Measurements from ENCODE around the gene LYSMD1.
"Not testable (repeated sequence)": the region's sequence is repeated elsewhere in the genome, so short reads cannot be mapped to it uniquely, and the experiment has no call there.

The LYSMD1 gene

DNA sequence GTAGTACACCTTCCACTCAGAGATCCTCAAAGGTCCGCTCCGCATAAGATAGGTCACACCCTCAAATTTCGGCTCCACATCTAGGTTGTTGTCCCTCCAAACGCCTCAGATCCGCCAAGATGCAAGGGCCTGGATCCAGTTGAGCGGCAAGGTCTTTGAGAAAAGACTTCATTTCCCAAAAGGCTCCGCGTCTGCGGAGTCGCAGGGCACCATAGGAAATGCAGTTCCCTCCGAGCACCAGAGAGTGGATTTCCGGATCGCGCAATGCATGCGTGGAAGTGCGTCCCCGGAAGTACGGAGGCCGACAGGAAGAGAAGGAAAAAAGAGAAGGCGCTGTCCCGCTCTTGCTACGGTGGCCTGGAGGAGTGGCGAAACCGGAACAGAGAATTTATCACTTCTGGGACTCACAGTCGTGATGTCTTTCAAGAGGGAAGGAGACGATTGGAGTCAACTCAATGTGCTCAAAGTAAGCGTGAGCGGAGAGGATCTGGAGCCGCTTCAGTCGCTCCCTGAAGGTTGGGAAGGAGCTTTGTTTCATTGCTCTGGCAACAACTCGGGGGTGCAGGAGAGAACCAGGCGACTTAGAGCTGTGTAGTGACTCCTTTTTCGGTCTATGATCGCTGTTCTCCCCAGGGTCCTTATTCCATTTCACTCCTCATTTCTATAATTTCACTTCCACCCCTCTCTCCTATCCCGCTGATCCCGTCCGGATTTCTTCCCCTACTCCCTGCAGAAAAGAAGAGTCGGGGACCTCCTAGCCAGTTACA is at the start of gene LYSMD1, which contains the start of gene SCNM1:
TSS of gene LYSMD1 (minus strand) at position 165 of the 767 bp plus-strand sequence. CDS start 644 bp downstream, outside the sequence.
TSS of gene SCNM1 (plus strand) at position 407 of the 767 bp plus-strand sequence. CDS start at position 416, 9 bp downstream.
- DNase-seq: peak; percentile 97

GRCh38 chr1:151213560-151213959 is 47.9 kb upstream of the LYSMD1 start:
- no peak for DNase-seq

DNA sequence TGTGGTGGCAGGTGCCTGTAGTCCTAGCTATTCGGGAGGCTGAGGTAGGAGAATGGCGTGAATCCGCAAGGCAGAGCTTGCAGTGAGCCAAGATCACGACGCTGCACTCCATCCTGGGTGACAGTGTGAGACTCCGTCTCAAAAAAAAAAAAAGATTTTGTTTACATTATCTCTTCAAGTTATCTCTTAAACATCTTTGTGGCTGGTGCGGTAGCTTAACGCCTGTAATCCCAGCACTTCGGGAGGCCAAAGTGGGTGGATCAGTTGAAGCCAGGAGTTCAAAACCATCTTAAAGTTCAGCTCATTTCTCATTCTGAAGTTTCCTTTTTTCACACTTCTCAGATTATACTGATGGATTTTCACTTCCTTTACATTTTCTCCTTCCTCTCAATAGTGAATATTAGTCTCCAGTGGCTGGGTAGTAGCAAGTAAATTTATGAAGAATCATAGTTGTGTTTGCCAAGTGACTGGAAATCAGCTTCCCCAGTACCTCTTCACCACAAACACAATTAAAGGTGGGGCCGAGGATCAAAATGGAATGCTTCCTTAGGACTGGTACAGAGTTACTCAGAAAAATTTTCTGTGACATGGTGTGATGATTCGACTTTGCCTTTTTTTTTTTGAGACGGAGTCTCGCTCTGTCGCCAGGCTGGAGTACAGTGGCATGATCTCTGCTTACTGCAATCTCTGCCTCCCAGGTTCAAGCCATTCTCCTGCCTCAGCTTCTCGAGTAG is 46.4 kb upstream of the LYSMD1 start:
- peak; percentile 25 for DNase-seq

DNA sequence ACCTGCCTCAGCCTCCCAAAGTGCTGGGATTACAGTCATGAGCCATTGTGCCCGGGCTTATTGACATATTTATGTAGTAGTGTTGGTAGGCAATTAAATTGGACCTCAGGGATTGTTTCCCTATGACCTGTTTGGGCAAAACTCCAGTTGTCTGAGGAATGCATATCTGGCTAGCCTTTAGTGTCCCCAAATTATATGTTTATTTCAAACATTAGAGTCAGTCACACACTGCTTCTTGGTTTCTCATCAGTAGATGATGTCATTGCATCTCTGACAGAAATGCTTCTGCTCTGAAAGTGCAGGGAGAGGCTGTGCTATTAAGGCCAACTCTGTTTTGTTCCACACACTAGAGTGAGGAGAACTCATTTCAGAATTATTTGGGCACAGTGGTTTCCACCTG is 45.1 kb upstream of the LYSMD1 start:
- DNase-seq: no peak

- not testable (repeated sequence) for DNase-seq
Observed at GRCh38 chr1:151205381-151205965, 39.8 kb upstream of the LYSMD1 start.

- DNase-seq: peak; percentile 30
Observed at GRCh38 chr1:151199873-151200581, 34.3 kb upstream of the LYSMD1 start.

DNA sequence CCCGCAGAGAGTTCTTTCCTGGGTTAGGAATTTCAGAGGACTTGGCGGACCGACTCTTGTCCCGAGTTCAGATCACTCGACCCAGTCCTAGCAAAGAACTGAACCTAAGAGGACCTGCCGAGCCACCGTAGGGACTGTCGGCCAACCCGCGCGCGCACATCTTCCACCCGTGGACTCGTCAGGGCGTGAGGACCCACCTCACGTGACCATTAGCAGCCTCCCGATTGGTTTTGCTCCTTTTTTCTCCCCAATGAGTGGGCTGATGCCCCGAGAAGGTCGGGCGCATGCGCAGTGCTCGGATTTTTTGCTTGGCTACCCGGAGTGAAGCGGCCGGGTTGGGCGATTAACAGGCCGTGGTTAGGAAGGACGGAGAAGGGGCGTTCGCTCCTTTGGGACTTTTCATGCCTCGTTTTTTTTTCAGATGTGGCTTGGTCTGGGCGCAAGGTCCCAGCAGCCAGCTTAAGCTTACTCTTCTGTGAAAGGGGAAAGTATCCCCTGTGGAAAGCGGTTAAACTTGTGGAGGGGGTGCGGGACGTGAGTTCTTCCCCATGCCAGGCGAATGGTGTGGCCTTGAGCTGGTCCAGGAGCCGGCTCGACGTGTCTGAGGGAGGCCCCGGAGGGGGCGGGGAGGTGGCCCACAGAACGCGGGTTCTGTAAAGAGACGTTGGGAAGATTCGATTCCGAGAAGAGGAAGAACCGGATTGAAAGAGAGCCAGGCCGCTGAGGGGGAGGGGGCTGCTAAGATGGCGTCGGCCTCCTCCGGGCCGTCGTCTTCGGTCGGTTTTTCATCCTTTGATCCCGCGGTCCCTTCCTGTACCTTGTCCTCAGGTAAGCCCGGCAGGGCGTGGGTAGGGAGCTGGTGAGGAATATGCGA is 32.8 kb upstream of the LYSMD1 start, which contains the start of gene PIP5K1A:
TSS of gene PIP5K1A (plus strand) at position 299 of the 874 bp plus-strand sequence. CDS start at position 744, 445 bp downstream.
- peak; percentile 99 for DNase-seq

DNA sequence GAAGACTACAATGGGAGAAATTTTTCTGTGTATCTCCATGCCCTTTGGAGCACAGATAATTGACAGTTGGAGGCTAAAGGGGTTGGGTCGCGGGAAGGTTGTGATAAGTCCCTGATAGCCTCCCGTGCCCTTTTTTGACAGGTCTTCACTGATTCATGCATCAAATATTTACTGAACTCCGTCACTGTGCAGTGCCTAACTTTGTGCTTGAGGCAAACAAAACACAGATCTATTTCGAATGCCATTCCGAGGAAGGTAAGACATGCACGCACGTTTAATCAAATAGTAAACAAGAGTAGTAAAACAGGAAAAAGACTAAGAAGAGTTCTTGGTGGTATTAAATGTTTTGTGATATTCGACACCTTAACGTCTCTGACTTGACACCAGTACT is 32.2 kb upstream of the LYSMD1 start:
- DNase-seq: no peak

DNA sequence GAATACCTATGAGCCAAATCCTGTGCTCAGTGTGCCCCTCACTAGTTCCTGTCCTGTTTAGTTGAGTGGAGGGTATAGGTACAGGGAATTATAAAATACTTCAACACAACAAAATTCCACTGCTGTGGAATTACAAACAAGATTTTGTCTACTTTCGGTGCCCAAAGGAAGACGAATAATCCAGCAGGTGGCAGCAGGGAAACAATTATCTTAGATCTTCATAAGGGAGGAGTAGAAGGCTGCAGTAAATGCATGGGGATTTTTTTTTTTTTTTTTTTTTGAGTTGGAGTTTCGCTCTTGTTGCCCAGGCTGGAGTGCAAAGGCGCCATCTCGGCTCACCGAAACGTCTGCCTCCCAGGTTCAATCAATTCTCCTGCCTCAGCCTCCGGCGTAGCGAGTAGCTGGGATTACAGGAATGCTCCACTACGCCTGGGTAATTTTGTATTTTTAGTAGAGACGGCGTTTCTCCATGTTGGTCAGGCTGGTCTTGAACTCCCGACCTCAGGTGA is 30.6 kb upstream of the LYSMD1 start:
- DNase-seq: peak; percentile 67

GRCh38 chr1:151194894-151195594 is 29.3 kb upstream of the LYSMD1 start:
- DNase-seq: not testable (repeated sequence)

DNA sequence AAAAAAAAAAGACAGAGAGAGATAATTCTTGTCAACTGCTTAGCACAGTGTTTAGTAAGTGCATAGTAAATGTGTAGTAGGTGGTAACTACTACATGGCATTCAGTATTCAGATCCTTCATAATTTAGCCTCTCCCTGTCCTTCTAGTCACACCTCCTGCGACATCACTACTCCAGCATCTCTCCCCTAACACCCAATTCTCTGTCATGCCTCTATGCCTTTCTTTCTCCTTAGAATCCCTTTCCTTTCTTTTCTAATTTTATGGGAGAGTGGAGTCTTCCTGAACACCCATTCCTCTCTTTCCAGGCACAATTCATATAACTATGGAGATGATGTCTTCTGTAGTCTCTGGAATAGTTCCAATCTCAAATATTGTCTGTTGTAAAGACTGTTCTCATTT is 28.2 kb upstream of the LYSMD1 start:
- DNase-seq: no peak

- no peak for DNase-seq
Observed at GRCh38 chr1:151193304-151193703, 27.6 kb upstream of the LYSMD1 start.

DNA sequence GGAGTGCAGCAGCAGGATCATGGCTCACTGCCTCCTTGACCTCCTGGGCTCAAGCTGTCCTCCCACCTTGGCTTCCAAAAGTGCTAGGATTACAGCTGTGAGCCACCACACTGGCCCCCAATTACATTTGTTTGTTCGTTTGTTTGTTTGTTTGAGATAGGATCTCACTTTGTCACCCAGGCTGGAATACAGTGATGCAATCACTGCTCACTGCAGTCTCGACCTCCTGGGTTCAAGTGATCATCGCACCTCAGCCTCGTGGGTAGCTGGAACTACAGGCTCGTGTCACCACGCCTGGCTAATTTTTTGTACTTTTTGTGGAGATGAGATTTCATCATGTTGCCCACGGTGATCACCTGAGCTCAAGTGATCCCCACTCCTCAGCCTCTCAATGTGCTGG is 26.3 kb upstream of the LYSMD1 start:
- no peak for DNase-seq

- peak; percentile 91 for DNase-seq
Observed at GRCh38 chr1:151189637-151190445, 24.1 kb upstream of the LYSMD1 start, which contains the start of gene VPS72. Gene VPS72, minus strand, starts transcription at chr1:151190197. Its CDS starts 76 bp downstream, at chr1:151190121.

- DNase-seq: not testable (repeated sequence)
Observed at GRCh38 chr1:151188667-151189066, 23.0 kb upstream of the LYSMD1 start.

DNA sequence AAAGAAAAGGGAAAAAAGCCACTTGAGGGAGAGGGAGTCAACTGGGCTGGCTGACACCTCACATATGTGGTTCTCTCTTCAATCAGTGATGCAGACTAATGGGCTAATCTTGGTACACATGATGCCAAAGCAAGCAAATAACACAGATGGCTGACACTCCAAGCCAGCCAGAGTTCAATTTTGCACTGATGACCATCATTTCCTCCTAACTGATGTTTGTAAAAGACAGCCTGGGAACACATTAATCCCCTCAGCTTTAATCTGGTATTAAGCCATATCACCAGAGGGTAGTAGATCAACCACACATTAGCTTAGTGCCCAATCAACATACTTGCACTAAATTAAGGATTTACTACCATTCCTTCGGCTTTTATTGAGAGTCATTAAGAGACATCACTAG is 21.5 kb upstream of the LYSMD1 start:
- no peak for DNase-seq

DNA sequence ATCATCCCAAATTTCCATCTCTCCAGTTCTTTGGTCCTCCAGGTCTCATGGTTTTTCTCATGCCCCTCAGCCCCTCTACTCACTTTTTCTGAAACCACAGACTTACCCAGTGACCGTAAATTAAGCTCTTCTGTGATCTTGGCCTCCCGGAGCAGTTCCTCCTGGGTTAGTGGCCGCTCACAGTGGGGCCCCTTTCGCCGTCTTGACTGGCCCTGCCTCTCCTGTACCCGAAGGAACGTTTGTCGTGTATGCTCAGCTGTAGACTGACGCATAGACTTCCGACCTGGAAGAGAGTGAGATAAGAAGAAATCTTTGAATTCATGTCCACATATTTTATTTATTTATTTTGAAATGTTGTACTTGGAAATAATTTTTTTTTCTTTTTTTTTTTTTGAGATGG is 18.5 kb upstream of the LYSMD1 start:
- DNase-seq: no peak

DNA sequence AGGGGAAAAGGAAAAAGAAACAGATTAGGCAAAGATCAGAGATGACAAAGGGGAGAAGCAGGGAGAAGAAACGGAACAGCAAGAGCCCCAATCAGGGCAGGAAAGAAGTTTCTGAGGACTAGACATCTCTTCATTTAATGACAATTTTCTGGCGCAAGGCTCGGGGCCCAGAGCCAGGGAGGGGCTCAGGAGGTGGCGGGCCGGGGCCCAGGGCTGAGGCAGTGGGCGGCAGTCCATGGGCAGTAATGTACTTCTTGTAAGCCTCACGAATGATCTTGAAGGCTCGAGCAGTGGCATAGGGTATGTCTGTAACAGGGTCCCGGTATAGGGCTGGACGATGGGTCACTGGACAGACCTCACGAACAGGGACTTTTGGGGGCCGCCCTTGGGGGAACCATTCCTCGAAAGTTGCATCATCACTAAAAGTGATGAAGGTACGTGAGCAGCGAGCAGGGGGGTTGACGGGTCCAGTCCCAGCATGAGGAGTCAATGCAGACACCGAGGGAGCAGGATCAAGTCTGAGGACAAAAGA is 10.9 kb upstream of the LYSMD1 start:
- no peak for DNase-seq

GRCh38 chr1:151175863-151176262 is 10.2 kb upstream of the LYSMD1 start, which contains the start of gene TMOD4:
Gene TMOD4, minus strand, starts transcription at chr1:151175981. Its CDS starts 1,106 bp downstream, at chr1:151174875.
- DNase-seq: no peak

Measured in stimulated activated CD4-positive, alpha-beta T cell treated with anti-CD3 and anti-CD28 coated beads, Interleukin-15, amount 100 ng/mL, for 24 hours (primary cell).